ENCODE data around the gene SLC6A2.

DNA sequence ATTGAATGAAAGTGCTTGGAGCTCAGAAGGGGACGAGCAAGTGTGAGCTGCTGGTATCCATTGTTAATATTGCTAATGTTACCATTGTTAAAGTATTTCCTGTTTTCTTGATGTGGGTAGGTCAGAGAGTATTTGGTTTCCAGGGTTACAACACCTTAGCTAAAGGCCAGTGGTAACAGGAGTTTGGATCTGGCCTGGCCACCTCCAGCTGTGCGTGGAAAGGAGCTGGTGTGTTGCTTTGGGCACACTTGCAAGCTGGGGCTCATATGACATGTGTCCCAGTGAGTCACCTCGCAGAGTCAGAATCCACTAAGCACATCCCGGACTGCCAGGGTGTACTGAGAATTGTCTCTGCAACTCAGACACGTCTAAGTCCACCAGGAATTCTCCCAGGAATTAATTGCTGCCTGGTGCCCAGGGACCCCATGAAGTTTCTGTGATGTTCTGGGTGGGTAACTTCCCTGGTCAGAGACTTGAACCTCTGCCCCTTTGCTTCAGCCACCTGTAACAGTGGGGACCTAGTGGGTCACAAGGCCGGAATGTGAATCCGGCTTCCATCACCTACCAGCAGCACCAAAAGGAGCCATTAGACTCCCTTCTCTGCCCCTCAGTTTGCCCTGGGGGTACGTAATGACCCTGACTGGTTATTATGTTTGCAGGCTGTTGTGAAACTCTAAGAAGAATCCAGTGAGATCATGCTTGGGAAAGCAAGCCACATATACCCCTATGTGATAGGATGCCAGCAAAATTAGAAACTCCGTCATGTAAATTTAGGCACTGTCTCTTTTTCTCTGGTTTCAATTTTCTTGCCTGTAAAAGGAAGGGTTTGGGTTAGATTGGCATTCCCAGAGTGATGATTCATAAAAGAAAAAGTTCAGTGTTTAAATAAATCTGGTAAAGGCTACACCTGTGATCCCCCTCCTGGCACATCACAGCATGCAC lies 12.8 kb downstream of the SLC6A2 start:
- TF ChIP-seq EZH2phosphoT487 (IDR thresholded peaks at IDR 0.05), result no peak
- TF ChIP-seq CTCF (IDR thresholded peaks at IDR 0.05), result no peak

Measured in neural progenitor cell (in vitro differentiated cells).